Stimulated activated CD4-positive, alpha-beta T cell treated with anti-CD3 and anti-CD28 coated beads, Interleukin-1b, Interleukin-23, amount 100 ng/mL, for 4 hours (primary cell): ENCODE results near the gene LPCAT1.

Experiments
- DNase-seq, 2 donors: peaks; one replicate each; pipeline ENCODE4 v3.0.0-alpha.2; 2020; ENCODE audit warnings: low read depth in 2 of 2

LPCAT1 gene

DNA sequence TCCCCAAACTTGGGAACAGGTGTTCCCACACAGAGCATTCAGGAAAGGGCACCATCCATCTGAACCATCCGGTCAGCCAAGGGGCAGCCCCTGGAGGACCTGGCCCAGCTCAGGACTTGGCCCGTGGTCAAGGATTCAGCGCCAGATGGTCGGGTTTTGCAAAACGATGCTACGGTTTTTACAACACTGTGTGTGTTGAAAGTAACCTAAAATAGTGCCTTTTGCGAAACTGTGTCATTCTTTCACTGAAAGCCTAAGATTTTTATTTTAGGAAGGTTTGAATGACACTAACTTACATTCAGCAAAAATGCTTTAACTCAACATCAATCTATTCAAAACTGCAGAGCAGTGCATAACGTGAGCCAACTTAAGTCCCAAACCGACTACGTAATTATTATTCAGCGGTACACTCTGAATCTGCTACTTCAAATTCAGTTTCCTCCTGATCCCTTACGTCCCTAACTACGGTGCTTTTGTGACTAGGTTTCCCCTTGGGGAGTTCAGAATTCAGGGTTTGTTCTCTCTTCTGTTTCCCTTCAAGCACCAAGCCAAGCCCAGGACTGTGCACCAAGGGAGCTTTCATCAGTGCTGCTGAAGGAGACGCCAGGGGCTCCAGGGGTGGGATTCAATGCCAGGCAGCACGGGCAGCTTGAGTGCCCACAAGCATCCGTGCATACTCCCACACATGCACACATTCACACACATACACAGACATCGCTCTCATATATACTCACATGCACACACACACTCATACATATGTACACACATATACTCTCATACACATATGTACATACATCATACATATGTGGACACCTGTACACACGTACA, 25.8 kb downstream of the LPCAT1 start:
- no peak for DNase-seq

DNA sequence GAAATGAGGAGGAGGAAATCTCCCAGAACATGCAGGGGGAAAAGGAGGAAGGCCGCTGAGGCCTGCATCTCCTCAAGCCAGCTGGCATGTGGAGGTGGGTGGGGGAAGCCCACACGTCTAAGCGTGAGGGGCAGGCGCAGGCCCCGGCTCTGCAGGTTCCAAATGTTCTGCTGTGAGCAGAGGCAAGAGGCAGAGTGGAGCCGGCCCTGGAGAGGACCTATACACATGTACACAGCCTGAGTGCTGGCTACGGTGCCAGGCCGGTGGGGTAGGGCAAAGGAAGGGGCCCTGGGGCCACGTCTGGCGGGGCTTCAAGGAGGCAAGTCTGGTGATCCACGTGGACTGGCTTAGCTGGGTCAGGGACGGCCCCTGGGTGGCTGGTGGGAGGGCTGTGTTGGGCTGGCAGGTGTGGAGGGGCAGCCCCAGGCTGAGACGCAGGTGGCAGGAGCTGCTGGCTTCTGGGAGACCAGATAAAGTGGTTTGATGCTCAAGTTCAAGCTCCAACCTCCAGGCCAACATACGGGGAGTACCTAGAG, 26.4 kb downstream of the LPCAT1 start:
- DNase-seq = no peak

DNA sequence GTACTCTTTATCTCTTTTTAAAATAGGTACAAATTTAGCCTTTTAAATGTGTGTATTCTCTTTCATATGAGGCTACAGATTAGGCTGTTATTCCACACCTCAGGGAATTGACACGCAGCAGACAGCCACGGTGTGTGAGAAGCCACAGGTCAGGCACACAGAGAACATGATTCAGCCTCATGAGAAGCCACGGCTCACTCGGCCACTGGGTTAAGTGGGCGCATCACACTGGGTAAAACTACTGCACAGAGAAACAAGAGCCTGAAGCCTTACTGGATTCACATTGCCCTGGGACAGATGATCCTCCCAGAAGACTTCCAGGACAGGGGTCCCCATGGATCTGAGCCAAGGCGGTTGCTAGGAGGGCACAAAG, 28.2 kb downstream of the LPCAT1 start:
- DNase-seq = no peak

DNA sequence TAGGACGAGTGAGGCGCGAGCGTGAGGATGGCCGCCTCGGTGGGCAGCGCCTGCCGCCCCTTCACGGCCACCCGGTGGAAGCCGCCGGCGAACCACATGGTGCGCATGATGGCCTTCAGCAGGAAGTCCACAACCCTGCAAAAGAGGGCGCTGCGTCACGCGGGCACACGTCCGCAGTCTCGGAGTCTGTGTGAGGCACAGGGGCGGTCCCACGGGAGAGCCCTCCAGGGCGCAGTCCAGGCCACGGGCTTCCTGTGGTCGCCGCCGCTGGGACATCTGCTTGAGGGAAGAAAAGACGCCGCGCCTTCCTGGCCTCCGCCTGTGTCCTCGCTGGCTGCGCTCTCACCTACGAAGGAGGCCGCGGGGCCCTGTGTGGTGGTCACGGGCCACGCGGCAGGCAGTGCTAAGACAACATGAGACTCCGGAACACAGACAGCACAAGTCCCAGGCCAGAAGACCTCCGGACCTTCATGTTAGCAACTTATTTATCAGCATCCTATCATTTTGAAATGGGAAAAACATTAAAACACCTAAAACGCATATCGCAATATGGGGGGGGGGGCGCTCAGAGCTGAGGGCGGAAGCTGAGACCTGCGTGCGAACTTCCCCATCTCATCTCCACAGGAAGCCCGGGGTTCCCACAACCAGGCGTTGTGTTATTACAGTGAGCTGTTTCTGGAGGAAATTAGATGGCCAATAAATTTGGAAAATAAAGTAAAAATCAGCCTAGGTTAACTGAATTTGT, 28.8 kb downstream of the LPCAT1 start:
- DNase-seq = peak in 1 of 2 donors; percentile 7

DNA sequence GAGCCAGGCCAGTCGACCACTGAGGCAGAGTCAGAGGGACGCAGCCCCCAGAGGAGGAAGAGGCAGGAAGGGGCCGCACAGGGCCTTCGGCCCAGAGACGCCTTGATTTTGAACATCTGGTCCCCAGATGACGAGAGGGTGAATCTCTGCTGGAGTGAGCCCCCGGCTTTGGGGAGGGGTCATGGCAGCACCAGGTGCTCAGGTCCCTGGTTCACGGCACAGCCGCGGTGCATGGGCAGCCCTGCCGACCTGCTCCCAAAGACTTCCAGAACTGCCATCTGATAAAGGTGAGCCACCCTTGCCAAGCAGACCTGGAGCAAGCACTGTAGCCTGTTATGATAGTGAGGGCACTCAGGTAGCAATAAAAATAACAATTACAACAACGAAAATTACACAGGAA, 29.8 kb downstream of the LPCAT1 start:
- no peak for DNase-seq

DNA sequence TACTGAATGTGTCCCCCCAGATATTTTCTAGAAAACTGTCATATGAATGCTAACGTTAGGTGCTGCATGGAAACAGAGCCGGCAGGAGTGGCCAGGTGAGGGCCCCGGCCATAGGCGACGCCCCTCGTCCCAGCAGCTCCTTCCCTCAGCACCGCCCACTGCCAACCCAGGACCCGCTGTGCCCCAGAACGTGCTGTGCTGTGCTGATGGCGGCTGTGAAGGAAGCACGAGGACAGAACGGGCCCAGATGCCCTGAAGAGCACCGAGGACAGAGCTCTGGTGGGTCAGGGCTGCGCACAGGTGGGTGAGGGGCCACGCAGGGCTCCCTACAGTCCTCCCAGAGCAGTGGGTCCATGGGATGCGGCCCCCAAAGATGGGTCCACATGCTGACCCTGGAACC, 30.3 kb downstream of the LPCAT1 start:
- DNase-seq = no peak

DNA sequence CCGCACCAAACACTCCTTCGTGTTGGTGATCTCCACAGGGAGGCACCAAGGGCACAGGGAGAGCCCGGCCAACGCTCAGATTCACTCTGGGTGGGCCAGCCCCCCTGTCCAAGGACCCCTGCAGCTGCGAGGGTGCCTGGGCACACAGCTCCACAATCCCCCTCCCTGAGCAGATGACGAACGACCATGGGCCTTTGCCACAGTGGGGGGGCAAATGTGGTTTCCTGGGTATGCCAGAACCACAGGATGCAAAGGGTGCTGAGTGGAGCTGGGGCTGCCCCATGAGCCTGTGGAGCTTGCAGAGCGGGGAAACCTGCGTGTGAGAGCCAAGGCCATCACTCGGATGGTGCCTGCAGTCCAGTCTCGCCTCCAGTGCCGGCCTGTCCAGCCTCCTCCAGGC, 31.0 kb downstream of the LPCAT1 start:
- no peak for DNase-seq

DNA sequence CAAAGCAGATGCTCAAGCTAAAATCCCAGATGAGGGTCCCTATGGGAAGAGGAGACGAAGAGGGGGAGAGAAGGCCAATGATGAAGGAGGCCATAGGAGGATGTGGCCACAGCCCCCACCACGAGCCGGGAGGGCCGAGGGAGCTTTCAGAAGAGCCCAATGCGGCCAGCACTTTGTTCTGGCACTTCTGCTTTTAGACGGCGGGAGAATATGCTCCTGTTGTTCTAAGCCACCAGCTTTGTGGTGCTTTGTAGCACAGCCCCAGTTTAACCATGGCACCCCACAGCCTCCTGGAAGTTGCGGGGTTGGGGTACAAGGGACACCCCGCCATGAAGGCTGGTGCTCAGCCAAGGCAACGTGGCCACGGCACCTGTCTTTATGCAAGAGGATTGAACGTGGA, 33.4 kb downstream of the LPCAT1 start:
- DNase-seq = no peak

DNA sequence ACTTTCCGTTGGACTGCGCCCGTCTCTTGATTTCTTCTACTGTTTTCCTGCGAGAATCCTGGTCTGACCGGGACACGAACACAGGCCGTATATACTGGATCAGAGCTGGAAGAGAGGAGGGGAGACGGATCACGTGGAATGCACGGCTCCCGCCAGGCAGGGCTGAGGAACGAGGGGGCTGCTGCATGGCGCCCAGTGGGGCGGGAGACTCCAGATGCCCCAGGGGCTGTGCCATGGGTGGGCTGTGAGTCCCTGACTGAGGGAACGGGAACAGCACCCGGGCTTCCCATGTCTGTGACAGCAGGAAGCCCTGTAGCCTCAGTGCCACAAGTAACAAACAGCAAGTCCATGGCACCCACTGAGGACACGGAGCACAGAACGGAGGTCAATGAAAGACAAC, 34.0 kb downstream of the LPCAT1 start:
- DNase-seq = no peak

DNA sequence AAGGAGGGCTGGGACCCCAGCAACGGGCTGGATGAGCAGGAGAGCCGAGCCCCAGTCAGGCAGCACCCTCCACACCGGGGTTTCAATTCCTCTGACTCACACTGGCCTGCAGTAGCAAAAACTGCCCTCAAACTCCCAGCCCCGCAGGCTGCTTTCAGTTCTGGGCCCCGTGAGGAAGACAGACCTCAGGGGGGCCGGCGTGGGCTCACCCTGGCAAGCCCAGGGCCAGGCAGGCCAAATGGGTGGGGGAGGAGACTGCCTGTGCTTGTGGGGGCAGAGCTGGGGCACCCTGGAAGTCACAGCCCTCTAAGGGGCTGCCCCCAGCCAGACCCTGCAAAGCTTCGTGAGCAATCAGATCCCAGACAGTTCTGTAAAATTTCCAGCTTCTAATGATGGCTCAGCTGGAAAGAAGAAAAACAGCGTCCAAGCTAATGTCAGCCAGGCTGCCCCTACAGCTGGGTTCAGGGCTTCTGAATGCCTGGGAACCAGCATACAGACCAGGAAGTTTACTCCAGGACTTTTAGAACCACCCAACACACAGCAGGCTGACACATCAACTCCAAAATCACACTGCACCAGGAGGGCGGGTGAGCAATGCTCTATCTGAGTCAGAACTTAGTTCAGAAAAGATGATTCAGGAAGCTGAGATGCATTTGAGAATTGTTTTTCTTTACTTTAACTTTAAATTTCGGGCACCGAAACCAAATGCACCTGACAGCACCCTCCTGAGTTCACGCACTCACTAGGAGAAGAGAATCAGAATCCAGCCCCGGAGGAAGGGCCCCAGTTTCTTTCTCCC, 34.7 kb downstream of the LPCAT1 start:
- DNase-seq = peak in 1 of 2 donors; percentile 15

DNA sequence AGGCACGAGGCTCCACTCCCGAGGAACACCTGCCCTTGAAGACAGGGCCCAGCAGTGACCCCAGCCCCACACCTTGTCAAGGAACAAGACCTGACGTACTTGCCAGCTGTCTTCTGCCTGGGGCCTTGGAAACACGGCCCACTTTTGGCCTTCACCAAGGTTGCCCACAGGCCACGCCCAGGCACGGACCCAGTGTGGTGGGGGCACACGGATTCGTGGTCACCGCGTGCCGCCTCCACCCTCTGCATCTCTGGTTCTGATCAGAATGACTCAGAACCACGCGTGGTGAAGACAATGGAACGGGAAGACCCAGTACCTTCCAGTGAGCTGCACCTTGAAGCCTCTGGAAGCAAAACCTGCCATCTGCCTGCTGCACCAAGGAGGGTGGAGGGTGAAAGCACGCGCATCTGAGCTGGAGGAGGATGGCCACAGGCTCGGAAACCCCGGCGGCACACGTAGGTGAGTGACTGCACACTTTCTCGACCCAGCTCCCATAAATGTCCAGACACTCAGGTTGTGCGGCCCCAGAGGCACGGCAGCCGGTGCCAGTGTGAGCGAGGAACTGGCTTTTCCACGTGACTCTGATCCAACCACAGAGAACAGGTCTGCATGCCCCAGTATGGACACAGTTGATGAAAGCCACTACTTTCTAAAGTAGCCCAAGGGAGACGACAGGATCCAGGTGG, 36.5 kb downstream of the LPCAT1 start:
- no peak for DNase-seq

DNA sequence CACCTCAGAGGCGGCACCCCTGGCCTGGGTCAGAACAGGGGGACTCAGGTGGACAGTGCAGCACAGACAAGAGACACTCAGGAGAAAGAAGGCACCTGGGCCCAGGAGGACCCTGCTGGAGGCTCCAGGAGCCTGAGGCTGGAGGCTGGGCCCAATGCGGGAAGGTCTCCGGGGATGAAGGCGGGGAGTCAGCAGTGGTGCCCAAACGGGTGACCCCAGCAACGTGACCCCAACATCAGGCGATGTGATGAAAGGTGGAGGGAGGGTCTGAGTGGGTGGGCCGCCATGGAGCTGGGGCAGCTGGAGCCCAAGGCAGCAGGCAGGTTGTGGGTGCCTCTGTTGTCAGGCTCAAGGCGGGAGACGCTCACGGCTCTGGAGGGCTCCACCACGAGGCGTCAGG, 37.5 kb downstream of the LPCAT1 start:
- no peak for DNase-seq

DNA sequence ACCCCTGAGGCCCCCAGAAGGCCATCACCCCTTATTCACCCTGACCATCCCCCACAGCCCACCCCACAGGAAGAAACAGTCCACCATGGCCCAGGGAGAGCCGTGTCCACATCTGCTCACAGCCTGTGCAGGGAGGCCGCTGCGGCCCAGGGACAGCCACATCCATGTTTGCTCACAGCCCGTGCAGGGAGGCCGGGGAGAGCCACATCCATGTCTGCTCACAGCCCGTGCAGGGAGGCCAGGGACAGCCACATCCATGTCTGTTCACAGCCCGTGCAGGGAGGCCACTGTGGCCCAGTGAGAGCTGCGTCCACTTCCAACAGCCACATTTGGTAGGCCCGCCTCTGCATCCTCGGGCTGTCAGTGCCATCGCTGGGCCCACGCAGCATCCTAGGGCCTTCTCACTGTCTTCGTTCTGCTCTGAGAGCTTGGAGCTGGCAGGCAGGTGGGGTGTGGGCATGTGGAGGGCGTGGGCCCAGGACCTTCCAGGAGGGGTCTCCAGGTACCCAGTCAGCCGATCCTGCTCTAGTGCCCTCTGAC, 38.1 kb downstream of the LPCAT1 start:
- no peak for DNase-seq

DNA sequence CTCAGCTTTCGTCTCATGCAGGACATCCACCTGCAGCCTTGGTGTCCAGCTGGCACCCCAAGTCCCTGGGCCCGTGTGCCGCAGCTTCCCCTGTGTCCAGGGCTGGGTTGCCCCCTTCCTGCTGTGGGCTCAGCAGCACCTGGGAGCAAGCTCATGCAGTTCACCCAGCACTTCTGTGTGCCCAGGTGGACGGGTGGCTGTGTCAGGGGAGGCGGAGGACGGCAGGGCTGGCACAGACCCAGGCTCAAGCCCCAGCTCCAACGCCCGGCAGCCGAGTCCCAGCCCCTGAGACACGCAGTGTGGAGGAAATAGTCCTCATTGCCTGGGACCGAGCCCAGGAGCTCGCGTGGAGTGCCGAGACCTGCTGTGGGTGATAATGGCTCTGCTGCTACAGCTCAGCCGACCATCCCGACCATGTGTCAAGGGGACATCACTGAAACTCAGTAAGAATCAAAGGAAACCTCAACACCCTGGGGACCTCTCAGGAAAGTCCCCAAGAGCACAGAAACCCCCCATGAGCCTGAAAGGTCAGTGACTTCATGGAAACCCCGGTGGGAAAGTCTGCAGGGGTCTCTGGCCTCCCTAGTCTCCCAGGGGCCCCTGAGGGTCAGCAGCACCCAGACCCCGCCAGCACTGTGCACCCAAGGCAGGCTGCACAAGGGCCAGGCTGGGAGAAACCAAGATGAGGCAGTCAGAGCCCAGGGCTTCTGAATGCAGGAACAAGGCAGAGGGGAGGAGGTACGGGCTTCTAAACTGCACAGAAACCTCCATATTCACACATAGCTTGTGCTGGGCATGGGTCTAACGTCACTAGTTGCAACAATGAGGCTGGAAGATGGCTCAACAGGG, 38.8 kb downstream of the LPCAT1 start:
- DNase-seq = no peak

DNA sequence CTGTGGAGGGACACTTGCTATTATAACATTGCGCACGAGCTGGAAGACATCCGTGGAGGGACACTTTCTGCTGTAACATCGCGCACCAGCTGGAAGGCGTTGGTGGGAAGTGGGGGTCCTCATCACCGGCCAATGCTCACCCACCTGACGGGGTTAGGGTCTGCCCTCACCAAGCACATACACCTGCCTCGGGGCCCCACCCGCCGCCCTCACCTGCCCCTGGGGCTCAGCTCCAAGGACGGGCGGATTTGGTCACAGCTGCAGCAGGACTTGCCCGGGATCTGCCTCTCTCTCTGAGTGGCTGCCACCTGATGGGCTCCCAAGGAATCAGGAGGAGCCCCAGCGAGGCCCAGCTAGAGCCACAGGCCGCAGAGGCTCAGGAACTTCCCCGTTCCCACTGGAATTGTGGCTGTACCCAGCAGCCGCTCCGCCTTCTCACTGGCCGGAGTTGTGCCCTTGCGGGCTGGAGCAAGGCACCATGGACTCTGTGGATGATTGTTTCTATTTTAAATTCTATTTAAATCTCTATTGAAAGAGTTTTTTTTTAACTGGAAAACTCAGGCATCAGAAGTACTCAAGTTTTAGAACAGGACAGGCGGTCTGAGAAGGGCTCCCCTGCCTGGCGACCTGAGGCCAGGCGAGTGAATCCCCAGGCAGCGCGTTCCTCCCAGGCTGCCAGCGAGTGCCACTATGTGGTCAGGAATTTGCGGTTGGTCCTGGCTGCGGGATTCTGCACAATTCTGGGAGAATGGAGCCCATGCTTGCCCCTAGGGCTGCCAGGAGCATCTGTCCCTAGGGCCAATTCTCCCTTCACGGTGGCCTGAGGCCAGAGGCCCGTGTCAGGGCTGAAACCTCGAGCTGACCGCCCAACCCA, 39.7 kb downstream of the LPCAT1 start:
- no peak for DNase-seq

DNA sequence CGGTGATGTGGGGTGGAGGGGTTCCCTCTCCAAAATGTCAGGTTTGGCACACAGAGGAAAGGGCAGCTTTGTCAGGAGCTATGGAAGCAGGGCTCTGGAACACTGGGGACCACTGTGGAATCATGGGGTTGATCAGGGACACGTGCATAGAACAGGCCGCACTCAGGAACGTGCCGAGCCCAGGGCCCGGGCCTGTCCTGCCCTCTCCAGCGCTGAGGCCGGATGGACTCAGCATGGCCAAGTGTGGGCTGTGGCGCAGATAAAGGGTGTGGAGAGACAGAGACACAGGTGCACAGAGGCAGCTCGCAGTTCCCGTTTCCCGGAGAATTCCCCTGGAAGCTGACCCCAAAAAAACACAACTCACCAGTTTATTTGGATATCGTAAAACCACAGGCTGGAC, 40.7 kb downstream of the LPCAT1 start:
- no peak for DNase-seq

DNA sequence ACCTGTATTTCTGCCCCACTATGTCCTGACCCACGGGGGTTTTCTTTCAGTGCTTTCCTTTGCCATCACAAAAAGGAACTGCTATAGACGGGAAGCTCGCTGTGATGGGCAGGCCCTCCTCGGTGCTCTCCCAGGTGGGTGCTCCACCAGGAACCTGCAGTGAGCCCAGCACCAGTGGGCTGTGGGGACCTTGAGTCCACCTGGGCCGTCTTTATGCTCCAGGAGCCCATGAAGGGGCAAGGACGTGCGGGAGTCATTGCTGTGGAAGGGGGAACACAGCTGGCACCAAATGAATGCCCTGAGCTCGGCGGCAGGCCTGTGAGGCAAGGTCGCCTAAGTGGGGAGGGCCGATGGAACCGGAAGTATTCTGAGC, 41.8 kb downstream of the LPCAT1 start:
- no peak for DNase-seq

DNA sequence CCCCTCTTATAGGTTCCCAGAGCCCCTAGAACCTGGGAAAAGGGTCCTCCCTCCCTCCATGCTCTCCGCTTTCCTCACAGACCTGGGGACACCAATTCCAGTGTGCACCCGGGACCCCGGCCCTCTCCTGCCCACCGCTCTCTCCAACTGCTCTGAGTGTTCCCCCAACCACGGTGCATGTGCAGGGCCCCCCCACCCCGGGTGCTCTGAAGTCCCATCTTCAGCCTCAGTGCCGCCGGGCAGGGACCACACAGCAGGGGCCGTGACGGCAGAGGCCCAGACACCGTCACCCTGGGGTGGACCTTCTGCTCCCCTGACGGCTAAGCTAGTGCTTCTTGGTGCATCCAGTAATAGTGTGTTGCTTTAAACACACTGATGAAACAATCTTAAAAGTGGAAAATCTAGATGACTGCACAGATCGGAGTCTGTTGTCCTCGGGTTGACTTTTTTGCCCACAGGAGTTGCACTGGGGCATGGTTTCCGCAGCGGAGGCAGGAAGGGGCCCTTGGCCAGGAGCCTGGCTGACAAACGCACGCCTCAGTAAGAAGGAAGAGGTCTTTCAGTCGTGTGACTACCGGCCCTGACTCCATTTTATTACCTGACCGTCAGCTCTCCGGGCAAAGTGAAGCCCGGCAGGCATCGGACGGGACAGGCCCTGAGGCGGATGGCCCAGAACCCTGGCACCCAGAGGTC, 42.3 kb downstream of the LPCAT1 start:
- DNase-seq = no peak

DNA sequence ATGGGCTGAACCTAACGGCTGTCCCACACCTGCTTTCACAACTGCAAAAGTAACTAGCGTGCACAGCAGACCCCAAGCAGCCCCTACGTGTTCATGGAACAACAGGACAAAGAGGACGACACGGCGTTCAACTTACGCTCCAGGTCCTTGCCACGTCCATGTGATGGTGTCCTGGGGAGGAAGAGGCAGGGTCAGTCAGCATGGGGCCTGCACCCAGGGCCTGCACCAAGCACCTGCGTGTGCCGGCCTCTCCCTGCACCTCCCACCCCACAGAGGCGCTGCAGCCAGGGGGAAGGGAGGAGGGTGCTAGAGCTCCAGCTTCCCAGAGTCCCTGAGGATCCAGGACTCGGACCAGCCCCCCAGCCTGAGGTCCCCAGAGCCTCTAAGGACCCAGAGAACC, 43.0 kb downstream of the LPCAT1 start:
- DNase-seq = no peak
